PFSK-1 (cell line): ENCODE results near the gene OSBPL9.

Source experiments
- FOXP2 ChIP-seq: optimal IDR thresholded peaks from 2 replicates; pipeline ENCODE3; 2011; ENCODE audit warnings: borderline replicate concordance, control low read depth, inconsistent platforms; ENCODE audit not compliant: insufficient read depth; ENCODE audit errors: extremely low read length, extremely low read depth
- POLR2AphosphoS5 ChIP-seq: IDR thresholded peaks from 2 replicates; pipeline ENCODE4 v1.6.1; 2012; ENCODE audit warnings: low read depth, mild to moderate bottlenecking, control low read depth, low read length, moderate library complexity
- SIN3A ChIP-seq: IDR thresholded peaks from 2 replicates; pipeline ENCODE4 v1.6.1; 2012; ENCODE audit warnings: mild to moderate bottlenecking, low read length, moderate library complexity, borderline replicate concordance; ENCODE audit not compliant: insufficient read depth
- TAF1 ChIP-seq: IDR thresholded peaks from 2 replicates; pipeline ENCODE4 v1.6.1; 2012; ENCODE audit warnings: low read length, control low read depth, borderline replicate concordance; ENCODE audit not compliant: insufficient read depth
- TF ChIP-seq, protein P1 (sequence below), 2 experiments: IDR thresholded peaks; 2 replicates each; pipeline versions ENCODE4 v1.6.1 to v1.8.0; 2011 to 2012; ENCODE audit warnings: low read depth in 2 of 2, low read length in 2 of 2, control low read depth in 1 of 2, inconsistent platforms in 1 of 2, mild to moderate bottlenecking in 1 of 2, moderate library complexity in 1 of 2; ENCODE audit not compliant: insufficient read depth in 1 of 2

DNA sequence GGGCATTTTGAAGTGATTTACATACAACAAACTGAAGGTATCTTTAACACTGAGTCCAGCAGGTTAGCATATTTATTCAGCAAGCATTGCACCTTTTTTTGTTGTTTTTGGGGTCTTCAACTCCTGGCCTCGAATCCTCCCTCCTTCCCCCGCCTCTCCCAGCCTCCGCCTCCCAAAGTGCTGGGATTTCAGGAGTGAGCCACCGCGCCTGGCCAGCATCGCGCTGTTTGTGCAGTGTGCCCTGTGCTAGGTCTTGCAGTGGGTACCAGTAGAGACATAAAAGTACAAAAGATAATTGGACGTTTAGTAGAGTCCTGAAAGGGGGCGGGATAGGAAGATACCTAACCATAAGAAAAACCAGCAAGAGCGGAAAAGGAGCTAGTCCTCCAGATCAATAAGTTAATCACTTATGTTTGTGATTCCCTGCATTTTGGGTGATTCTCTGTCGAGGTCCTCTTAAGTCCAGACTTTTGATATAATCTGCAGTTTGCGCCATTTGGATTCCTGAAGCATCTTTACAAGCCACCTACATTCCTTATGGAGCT, 111.8 kb downstream of the OSBPL9 start:
- TF ChIP-seq TAF1 (no peak), POLR2AphosphoS5 (no peak), SIN3A (no peak), FOXP2 (no peak)
- TF ChIP-seq, protein P1, sequence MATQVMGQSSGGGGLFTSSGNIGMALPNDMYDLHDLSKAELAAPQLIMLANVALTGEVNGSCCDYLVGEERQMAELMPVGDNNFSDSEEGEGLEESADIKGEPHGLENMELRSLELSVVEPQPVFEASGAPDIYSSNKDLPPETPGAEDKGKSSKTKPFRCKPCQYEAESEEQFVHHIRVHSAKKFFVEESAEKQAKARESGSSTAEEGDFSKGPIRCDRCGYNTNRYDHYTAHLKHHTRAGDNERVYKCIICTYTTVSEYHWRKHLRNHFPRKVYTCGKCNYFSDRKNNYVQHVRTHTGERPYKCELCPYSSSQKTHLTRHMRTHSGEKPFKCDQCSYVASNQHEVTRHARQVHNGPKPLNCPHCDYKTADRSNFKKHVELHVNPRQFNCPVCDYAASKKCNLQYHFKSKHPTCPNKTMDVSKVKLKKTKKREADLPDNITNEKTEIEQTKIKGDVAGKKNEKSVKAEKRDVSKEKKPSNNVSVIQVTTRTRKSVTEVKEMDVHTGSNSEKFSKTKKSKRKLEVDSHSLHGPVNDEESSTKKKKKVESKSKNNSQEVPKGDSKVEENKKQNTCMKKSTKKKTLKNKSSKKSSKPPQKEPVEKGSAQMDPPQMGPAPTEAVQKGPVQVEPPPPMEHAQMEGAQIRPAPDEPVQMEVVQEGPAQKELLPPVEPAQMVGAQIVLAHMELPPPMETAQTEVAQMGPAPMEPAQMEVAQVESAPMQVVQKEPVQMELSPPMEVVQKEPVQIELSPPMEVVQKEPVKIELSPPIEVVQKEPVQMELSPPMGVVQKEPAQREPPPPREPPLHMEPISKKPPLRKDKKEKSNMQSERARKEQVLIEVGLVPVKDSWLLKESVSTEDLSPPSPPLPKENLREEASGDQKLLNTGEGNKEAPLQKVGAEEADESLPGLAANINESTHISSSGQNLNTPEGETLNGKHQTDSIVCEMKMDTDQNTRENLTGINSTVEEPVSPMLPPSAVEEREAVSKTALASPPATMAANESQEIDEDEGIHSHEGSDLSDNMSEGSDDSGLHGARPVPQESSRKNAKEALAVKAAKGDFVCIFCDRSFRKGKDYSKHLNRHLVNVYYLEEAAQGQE (IDR thresholded peaks at IDR 0.05; ENCODE audit: insufficient read depth in 1 of 2, low read depth in 2 of 2, low read length in 2 of 2) = no peak
